Measurements from ENCODE around the gene MRO. TPM values are rescaled to one million over a fixed set of nuclear protein-coding genes. Genes with fewer than 3 reads are reported as not detected.

MRO gene
- total RNA-seq, 1 donor from 2014 or later, result not detected

- Histone ChIP-seq H3K9me3 (no peaks in the 10 kb centered on the region), H3K4me3 (no peak overlapping the region), H3K27ac (no peak overlapping the region), H3K36me3 (no peaks in the 10 kb centered on the region), H3K4me1 (no peaks in the 10 kb centered on the region), H3K27me3 (no peaks in the 10 kb centered on the region)
- DNase-seq (ENCODE audit: extremely low spot score in 2 of 2), result peak; percentile 49 to 82
- TF ChIP-seq CTCF (IDR thresholded peaks at IDR 0.05), result no peak
- TF ChIP-seq POLR2AphosphoS5 (IDR thresholded peaks at IDR 0.05; ENCODE audit: insufficient read depth in 1 of 2, low read depth in 1 of 2), result no peak
- TF ChIP-seq POLR2A (IDR thresholded peaks at IDR 0.05), result no peak
- intact Hi-C loops (cut with DNase I), result no loop called here
Observed at GRCh38 chr18:50753311-50753710, 66.5 kb downstream of the MRO start.

DNA sequence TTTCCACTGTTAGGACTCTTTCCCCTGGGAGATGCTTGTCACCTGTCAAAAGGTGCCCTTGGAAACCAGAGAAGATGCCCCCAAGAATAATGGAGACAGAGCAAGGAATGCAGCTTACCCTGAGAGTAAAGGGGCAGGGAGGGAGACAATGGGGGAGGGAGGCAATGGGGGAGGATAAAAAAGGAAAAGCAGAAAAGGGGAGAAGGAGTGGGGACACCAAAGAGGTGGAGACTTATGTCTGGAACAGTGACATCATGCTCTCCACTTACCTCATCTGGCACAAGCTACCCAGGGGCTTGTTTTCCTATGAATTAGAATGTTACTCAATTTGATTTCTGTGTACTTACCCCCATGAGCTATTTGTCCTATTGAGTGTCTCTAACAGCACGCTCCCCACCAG lies 67.9 kb downstream of the MRO start:
- no peaks in the 10 kb centered on the region for H3K36me3 ChIP-seq
- DNase-seq (ENCODE audit: extremely low spot score in 2 of 2), result peak in 1 of 2 donors; percentile 29
- no peaks in the 10 kb centered on the region for H3K27me3 ChIP-seq
- no peak for TF ChIP-seq POLR2A (IDR thresholded peaks at IDR 0.05)
- TF ChIP-seq POLR2AphosphoS5 (IDR thresholded peaks at IDR 0.05; ENCODE audit: insufficient read depth in 1 of 2, low read depth in 1 of 2), result no peak
- TF ChIP-seq CTCF (IDR thresholded peaks at IDR 0.05), result no peak
- H3K9me3 ChIP-seq, result no peaks in the 10 kb centered on the region
- intact Hi-C loops (cut with DNase I), result no loop called here
- H3K27ac ChIP-seq, result no peak overlapping the region
- no peak overlapping the region for H3K4me3 ChIP-seq
- H3K4me1 ChIP-seq, result no peaks in the 10 kb centered on the region

GRCh38 chr18:50751490-50751889 lies 68.3 kb downstream of the MRO start:
- peak in 1 of 2 donors; percentile 70 for DNase-seq (ENCODE audit: extremely low spot score in 2 of 2)
- intact Hi-C loops (cut with DNase I), result no loop called here
- Histone ChIP-seq H3K9me3 (no peaks in the 10 kb centered on the region), H3K4me1 (no peaks in the 10 kb centered on the region), H3K27ac (no peak overlapping the region), H3K27me3 (no peaks in the 10 kb centered on the region), H3K4me3 (no peak overlapping the region), H3K36me3 (no peaks in the 10 kb centered on the region)
- no peak for TF ChIP-seq POLR2A (IDR thresholded peaks at IDR 0.05)
- no peak for TF ChIP-seq POLR2AphosphoS5 (IDR thresholded peaks at IDR 0.05; ENCODE audit: insufficient read depth in 1 of 2, low read depth in 1 of 2)
- no peak for TF ChIP-seq CTCF (IDR thresholded peaks at IDR 0.05)

DNA sequence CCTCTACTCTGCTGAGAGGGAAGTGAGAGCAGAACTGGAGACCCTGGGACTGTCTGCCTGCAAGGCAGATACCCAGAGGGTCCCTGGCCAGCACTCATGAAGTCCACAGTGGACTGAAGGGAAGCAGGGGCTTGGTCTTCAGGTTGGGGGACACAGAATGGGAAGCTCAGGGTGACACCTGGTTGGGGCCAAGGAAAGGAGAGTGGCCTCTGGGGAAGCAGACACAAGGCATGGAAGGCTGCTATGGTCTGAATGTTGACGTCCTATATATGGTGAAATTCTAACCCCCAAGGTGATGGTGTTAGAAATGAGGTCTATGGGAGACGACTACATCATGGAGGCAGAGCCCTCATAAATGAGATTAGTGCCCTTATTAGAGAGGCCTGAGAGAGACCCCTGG lies 69.3 kb downstream of the MRO start:
- intact Hi-C loops (cut with DNase I), result no loop called here
- no peaks in the 10 kb centered on the region for H3K4me1 ChIP-seq
- no peak overlapping the region for H3K27ac ChIP-seq
- no peak overlapping the region for H3K4me3 ChIP-seq
- TF ChIP-seq POLR2A (IDR thresholded peaks at IDR 0.05) (no peak), CTCF (IDR thresholded peaks at IDR 0.05) (no peak), POLR2AphosphoS5 (IDR thresholded peaks at IDR 0.05; ENCODE audit: insufficient read depth in 1 of 2, low read depth in 1 of 2) (no peak)
- no peaks in the 10 kb centered on the region for H3K36me3 ChIP-seq
- H3K9me3 ChIP-seq, result no peaks in the 10 kb centered on the region
- H3K27me3 ChIP-seq, result no peaks in the 10 kb centered on the region
- peak; percentile 61 to 81 for DNase-seq (ENCODE audit: extremely low spot score in 2 of 2)

- Histone ChIP-seq H3K4me3 (no peak overlapping the region), H3K27ac (no peak overlapping the region), H3K9me3 (no peaks in the 10 kb centered on the region), H3K36me3 (no peaks in the 10 kb centered on the region), H3K4me1 (no peaks in the 10 kb centered on the region), H3K27me3 (no peaks in the 10 kb centered on the region)
- peak; percentile 44 to 52 for DNase-seq (ENCODE audit: extremely low spot score in 2 of 2)
- TF ChIP-seq POLR2A (IDR thresholded peaks at IDR 0.05) (no peak), CTCF (IDR thresholded peaks at IDR 0.05) (no peak), POLR2AphosphoS5 (IDR thresholded peaks at IDR 0.05; ENCODE audit: insufficient read depth in 1 of 2, low read depth in 1 of 2) (no peak)
- intact Hi-C loops (cut with DNase I), result no loop called here
Observed at GRCh38 chr18:50749945-50750344, 69.9 kb downstream of the MRO start.
